Motor neuron (in vitro differentiated cells): Measurements from ENCODE around the gene OR2T35. TPM values are rescaled to one million over a fixed set of nuclear protein-coding genes. Genes with fewer than 3 reads are reported as not detected.

Experiments used
- ATAC-seq, 8 experiments: fragments of 200-7000 bp; cut with Tn5 transposase; replicated peaks in 6 of 8; 2 replicates each; pipeline ENCODE4 v1.8.0; 2021; ENCODE audit warnings: mild to moderate bottlenecking in 8 of 8, moderate library complexity in 8 of 8
- H3K27ac ChIP-seq, 2 donors: fragments of 250-450 bp; sonication (Bioruptor Pico); 2 replicates each; pipeline ENCODE4 v1.9.0; 2021; ENCODE audit warnings: antibody characterized with exemption in 2 of 2, mild to moderate bottlenecking in 2 of 2, moderate library complexity in 1 of 2
- H3K4me1 ChIP-seq, 2 donors: fragments of 250-450 bp; sonication (Bioruptor Pico); replicated peaks in 1 of 2; 2 replicates each; pipeline ENCODE4 v1.6.1; 2021; ENCODE audit warnings: antibody characterized with exemption in 2 of 2, mild to moderate bottlenecking in 2 of 2, moderate library complexity in 1 of 2
- H3K4me3 ChIP-seq, 5 donors: fragments of 250-450 bp; sonication (Bioruptor Pico); 2 replicates each; pipeline ENCODE4 v1.9.0; 2021; ENCODE audit warnings: antibody characterized with exemption in 5 of 5, mild to moderate bottlenecking in 5 of 5, moderate library complexity in 4 of 5
- WGBS, 10 experiments: fragments of 450-650 bp; shearing (Covaris generic); methylation state at CpG; one replicate each; pipeline ENCODE4 v1.0.0; 2022; 5-methylcytosine and 5-hydroxymethylcytosine counted together
- in situ Hi-C, 9 experiments: fragments of 400-800 bp; cut with MboI; loops; one replicate each; pipeline ENCODE4 v1.15.0; 2021; ENCODE audit warnings: low sequenced_read_pairs in 9 of 9, low pct_unique_long_range_greater_than_20kb in 2 of 9; ENCODE audit not compliant: unreplicated experiment in 9 of 9
- total RNA-seq, 8 experiments: library from RNA; unstranded; fragments of 300-600 nt; gene quantifications; 2 replicates each; pipeline versions ENCODE4 v1.2.3 to v1.2.4, GENCODE V29; 2022

The OR2T35 gene
- total RNA-seq, 8 experiments from 2014 or later: 0.05 TPM; not detected in 7

DNA sequence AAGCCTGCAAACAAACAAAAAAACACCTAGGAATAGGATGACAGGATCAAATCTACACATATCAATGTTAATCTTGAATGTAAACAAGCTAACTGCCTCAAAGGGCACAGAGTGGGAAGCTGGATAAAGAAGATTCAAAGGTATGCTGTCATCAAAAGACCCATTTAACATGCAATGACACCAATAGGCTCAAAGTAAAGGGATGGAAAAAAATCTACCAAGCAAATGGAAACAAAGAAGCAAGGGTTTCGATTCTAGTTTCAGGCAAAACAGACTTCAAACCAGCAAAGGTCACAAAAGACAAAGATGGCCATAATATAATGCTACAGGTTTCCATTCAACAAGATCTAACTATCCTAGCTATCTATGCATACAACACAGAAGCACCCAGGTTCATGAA is 31.3 kb downstream of the OR2T35 start:
- in situ Hi-C loops: no loop called here
- H3K4me3 ChIP-seq: no peak overlapping the region

DNA sequence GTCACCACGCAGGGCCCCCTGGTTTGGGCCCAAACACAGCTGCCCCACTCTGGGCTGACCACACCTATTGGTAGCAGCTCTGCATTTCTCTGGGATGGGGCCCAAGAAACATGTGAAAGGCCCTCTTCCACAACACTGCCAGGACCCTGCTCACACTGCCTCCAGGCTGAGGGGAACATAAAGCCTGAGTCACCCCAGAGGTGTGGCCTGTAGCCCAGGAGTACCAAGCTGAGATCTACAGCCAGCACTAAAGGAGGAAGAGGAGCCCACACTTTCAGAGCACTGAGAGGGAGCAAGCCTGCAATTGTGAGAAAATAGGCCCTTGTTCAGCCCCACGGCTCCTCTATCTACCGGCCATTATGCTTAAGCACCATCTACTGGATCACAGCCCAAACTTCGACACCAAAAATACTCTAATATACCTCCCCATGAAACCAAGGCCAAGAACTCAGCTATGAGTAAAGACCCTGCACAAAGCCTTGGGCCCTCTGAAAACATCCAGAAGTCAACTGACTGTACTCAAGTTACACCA is 33.1 kb downstream of the OR2T35 start:
- ATAC-seq: no peak
- in situ Hi-C loops: no loop called here

More for the DNA sequence above, 31.3 kb downstream of the OR2T35 start:
- WGBS, 10 experiments: 0 to 60% (median 14%) methylated on average over 1 of the region's 1 CpG; no CpG with 5 or more reads in 4 of the 10 experiments
- H3K27ac ChIP-seq: no peak overlapping the region
- ATAC-seq: no peak
- no peaks in the 10 kb centered on the region for H3K4me1 ChIP-seq

DNA sequence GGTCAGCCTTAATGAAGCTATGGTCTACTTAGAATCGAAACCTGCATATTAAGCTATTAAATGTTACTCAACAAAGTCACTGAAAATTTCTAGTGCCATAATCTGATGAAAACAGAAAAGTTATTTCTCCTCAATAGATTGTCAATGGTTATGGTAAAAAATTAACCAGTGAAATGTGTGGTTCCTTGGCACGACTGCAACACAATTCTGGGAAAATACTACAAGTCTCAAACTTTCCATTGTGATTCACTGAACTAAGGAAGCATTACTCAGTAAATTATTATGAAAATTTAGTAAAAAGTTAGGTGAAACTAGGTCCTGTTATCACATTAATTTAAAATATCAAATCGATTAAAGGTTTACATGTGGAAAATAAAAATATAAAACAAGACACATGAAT is 34.8 kb downstream of the OR2T35 start:
- Histone ChIP-seq H3K27ac (no peak overlapping the region), H3K4me1 (no peaks in the 10 kb centered on the region), H3K4me3 (no peak overlapping the region)
- WGBS, 10 experiments: 0 to 75% (median 11%) methylated on average over 1 to 3 of the region's 3 CpGs; no CpG with 5 or more reads in 1 of the 10 experiments
- no peak for ATAC-seq
- in situ Hi-C loops: no loop called here

More for the DNA sequence above, 33.1 kb downstream of the OR2T35 start:
- Histone ChIP-seq H3K4me3 (no peak overlapping the region), H3K4me1 (no peaks in the 10 kb centered on the region), H3K27ac (no peak overlapping the region)
- WGBS, 10 experiments: 0 to 60% (median 57%) methylated on average over 1 to 4 of the region's 4 CpGs; no CpG with 5 or more reads in 4 of the 10 experiments

DNA sequence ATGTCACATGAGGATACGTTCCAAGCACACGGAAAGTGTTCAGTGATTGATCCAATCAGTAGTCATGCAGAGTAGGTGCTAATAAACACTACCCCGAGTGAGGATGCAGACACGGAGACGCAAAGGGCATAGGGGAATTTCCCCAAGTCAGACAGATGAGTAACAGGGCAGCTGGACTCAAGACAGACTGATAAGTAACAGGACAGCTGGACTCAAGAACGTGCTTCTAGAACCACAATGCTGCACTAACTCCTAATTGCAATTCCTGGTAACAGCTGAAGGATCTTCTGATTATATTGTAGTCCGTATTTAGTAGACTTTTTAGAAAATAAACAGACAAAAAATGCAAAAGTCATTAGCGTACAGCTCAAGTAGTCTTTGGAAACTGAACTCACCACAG is 45.7 kb downstream of the OR2T35 start:
- Histone ChIP-seq H3K4me3 (no peak overlapping the region), H3K27ac (no peak overlapping the region), H3K4me1 (no peaks in the 10 kb centered on the region)
- in situ Hi-C loops: no loop called here
- 0 to 63% (median 39%) methylated on average over 1 to 8 of the region's 8 CpGs; no CpG with 5 or more reads in 3 of the 10 experiments for WGBS, 10 experiments
- no peak for ATAC-seq

DNA sequence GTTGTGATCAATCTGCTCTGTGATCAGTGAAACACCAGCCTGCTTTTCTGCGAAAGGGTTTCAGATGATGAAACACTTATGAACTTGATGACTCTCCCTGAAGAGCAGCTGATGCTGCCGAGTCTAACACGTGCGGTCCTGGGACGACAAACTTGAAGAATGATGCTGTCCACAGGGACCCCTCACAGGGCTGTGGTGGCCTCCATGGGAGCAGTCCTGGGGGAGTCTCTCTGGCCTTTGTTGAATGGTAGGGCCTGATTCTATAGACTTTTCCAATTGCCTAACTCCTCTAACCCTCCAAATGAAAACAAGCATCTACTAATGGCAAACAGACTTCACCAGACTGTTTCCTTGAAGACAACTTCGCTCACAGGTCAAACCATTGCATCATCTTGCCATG is 47.5 kb downstream of the OR2T35 start, which contains the start of gene OR2T10:
TSS of gene OR2T10 (minus strand) at position 112 of the 400 bp plus-strand sequence. CDS start 3,932 bp downstream, outside the sequence.
- 0 to 39% (median 27%) methylated on average over 1 to 5 of the region's 6 CpGs; no CpG with 5 or more reads in 6 of the 10 experiments for WGBS, 10 experiments
- no peak within 1 kb of the TSS for H3K4me3 ChIP-seq
- in situ Hi-C loops: no loop called here

DNA sequence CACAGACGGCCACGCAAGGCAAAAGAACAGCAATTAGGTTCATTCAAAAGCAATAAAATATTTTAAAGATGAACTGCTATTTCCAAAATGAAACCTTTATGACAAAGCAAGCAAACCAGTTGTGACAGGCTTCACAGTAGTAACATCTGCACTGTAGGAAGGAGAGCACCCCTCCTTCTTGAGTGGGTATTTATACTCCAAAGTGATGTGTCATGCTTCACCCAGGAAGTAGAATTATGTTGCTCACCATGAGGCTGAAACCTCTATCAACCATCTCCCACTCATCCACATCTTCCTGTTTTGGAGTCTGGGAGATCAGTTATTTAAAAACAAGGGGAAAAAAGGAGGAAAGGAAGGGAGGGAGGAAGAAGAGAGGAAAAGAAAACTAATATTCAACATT is 48.5 kb downstream of the OR2T35 start:
- WGBS, 10 experiments: 57 to 90% (median 62%) methylated on average over 1 to 2 of the region's 2 CpGs; no CpG with 5 or more reads in 4 of the 10 experiments
- H3K4me1 ChIP-seq: no peaks in the 10 kb centered on the region
- no peak overlapping the region for H3K27ac ChIP-seq
- in situ Hi-C loops: no loop called here
- no peak for ATAC-seq
- H3K4me3 ChIP-seq: no peak overlapping the region

More for the DNA sequence above, 47.5 kb downstream of the OR2T35 start, which contains the start of gene OR2T10:
- Histone ChIP-seq H3K4me1 (no peaks in the 10 kb centered on the region), H3K27ac (no peak within 1 kb of the TSS)
- ATAC-seq: no peak

DNA sequence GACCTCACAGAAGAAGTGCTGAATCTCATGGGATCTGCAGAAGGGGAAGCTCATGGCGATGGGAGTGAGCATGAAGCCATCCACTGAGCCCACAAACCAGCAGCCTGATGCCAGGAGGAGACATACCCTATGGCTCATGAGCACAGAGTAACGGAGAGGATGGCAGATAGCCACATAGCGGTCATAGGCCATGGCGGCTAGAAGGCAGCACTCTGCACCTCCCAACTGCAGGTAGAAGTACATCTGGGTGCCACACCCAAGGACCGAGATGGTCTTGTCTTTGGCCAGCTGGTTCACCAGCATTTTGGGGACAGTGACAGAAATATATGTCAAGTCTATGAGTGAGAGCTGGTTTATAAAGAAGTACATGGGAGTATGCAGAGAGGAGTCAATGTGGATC is 51.9 kb downstream of the OR2T35 start:
- H3K27ac ChIP-seq: no peak overlapping the region
- in situ Hi-C loops: no loop called here
- H3K4me1 ChIP-seq: no peaks in the 10 kb centered on the region
- 58 to 64% (median 60%) methylated on average over 1 to 5 of the region's 5 CpGs; no CpG with 5 or more reads in 7 of the 10 experiments for WGBS, 10 experiments
- ATAC-seq: no peak
- no peak overlapping the region for H3K4me3 ChIP-seq

DNA sequence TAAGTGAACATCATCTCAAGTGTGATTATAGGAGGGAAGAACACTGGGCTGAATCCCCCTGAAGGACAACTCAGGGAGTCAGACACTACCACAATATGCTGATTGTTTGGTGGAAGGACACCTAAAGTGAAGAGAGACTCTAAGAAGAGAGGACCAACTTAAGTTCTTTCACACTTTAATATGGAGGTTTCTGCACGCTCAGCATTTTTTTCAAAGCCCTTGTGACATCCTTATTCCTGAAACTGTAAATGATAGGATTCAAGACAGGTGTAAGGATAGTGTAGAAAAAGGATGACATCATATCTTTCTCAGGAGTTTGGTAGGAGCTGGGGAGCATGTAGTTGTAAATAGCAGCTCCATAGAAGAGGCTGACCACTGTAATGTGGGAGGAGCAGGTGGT is 52.4 kb downstream of the OR2T35 start:
- ATAC-seq: no peak
- Histone ChIP-seq H3K27ac (no peak overlapping the region), H3K4me1 (no peaks in the 10 kb centered on the region), H3K4me3 (no peak overlapping the region)
- WGBS, 10 experiments: 9 to 50% (median 20%) methylated on average over 1 of the region's 1 CpG; no CpG with 5 or more reads in 7 of the 10 experiments
- in situ Hi-C loops: no loop called here

DNA sequence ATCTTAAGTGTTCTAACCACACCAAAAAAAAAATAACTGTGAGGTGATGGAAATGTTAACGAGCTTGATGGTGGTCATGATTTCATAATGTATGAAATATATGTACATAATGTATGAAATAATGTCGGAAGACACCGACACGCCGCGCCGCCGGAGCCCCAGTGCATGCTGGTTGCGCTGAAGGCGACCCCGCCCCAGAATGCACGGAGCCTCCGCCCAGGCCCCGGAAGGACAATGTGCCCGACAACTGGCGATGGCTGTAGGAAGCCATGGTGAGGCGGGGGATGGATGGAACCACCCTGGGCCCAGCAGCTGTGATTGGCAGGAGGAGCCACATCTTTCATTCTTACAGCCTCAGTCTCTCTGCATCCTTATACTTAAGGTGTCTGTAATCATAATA is 55.0 kb downstream of the OR2T35 start:
- H3K4me1 ChIP-seq: no peaks in the 10 kb centered on the region
- H3K4me3 ChIP-seq: no peak overlapping the region
- no peak for ATAC-seq
- H3K27ac ChIP-seq: no peak overlapping the region
- WGBS, 10 experiments: 34 to 93% (median 63%) methylated on average over 1 to 10 of the region's 17 CpGs; no CpG with 5 or more reads in 5 of the 10 experiments
- in situ Hi-C loops: no loop called here

DNA sequence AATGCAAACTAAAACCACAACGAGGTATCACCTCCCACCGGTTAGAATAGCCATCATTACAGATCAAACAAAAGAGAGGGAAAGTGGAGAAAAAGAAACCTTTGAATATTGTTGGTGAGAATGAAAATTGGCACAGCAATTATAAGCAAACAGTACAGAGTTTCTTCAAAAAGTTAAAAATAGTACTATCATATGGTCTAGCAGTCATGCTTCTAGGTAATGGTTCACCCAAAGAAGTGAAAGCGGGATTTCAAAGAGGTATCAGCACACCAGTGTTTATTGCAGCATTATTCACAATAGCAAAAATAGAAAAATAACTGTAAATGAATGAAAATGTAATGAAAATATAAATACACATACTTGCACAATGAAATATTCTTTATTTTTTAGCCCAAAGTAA is 55.7 kb downstream of the OR2T35 start:
- ATAC-seq: no peak
- 0 to 61% (median 39%) methylated on average over 1 to 3 of the region's 3 CpGs; no CpG with 5 or more reads in 3 of the 10 experiments for WGBS, 10 experiments
- H3K4me3 ChIP-seq: no peak overlapping the region
- H3K27ac ChIP-seq: no peak overlapping the region
- H3K4me1 ChIP-seq: no peaks in the 10 kb centered on the region
- in situ Hi-C loops: no loop called here

Other genes with a start within 250 kb of the OR2T35 start
- under 1 TPM in 4 of 8 experiments, not detected in 4; 0.13 to 0.62 (median 0.34) TPM for gene OR2T1, start 242.2 kb downstream of the OR2T35 start, total RNA-seq
- 1 to 10 TPM in 1 of 8 experiments, under 1 TPM in 4, not detected in 3; 0.31 to 1.7 (median 0.33) TPM for gene OR2T2, start 199.6 kb downstream of the OR2T35 start, total RNA-seq
- under 1 TPM in 2 of 8 experiments, not detected in 6; 0.38 to 0.80 TPM for gene OR2T3, start 171.9 kb downstream of the OR2T35 start, total RNA-seq
- gene OR2T5, start 156.7 kb downstream of the OR2T35 start, total RNA-seq: under 1 TPM in 1 of 8 experiments, not detected in 7; 0.21 TPM
- gene OR2G6, start 137.2 kb downstream of the OR2T35 start, total RNA-seq: under 1 TPM in 3 of 8 experiments, not detected in 5; 0.09 to 0.24 (median 0.13) TPM
- under 1 TPM in 4 of 8 experiments, not detected in 4; 0.27 to 0.90 (median 0.43) TPM for gene OR2T29, start 82.5 kb downstream of the OR2T35 start, total RNA-seq
- gene OR2T34, start 70.5 kb downstream of the OR2T35 start, total RNA-seq: under 1 TPM in 3 of 8 experiments, not detected in 5; 0.32 to 0.81 (median 0.38) TPM
- under 1 TPM in 3 of 8 experiments, not detected in 5; 0.08 to 0.28 (median 0.09) TPM for gene OR2T10, start 47.6 kb downstream of the OR2T35 start, total RNA-seq
- gene OR2T11, start 10.2 kb downstream of the OR2T35 start, total RNA-seq: under 1 TPM in 4 of 8 experiments, not detected in 4; 0.05 to 0.38 (median 0.19) TPM
- gene OR2T27, start 10.2 kb upstream of the OR2T35 start, total RNA-seq: under 1 TPM in 2 of 8 experiments, not detected in 6; 0.29 to 0.66 TPM
- under 1 TPM in 1 of 8 experiments, not detected in 7; 0.43 TPM for gene OR14I1, start 57.5 kb upstream of the OR2T35 start, total RNA-seq
- gene LYPD8, start 110.5 kb upstream of the OR2T35 start, total RNA-seq: under 1 TPM in 2 of 8 experiments, not detected in 6; 0.24 to 0.59 TPM
- 10 to 100 TPM; 13.9 to 39.9 (median 22.6) TPM for gene SH3BP5L, start 180.6 kb upstream of the OR2T35 start, total RNA-seq
- gene ZNF672, start 192.9 kb upstream of the OR2T35 start, total RNA-seq: 10 to 100 TPM; 12.4 to 34.6 (median 22.7) TPM
- gene ZNF692, start 213.8 kb upstream of the OR2T35 start, total RNA-seq: 10 to 100 TPM; 20.9 to 67.7 (median 45.3) TPM